ENCODE measurements around the gene RERE. TPM values are rescaled to one million over a fixed set of nuclear protein-coding genes. Genes with fewer than 3 reads are reported as not detected.

Gene RERE
- total RNA-seq, 1 donor from 2014 or later = 88.5 TPM

DNA sequence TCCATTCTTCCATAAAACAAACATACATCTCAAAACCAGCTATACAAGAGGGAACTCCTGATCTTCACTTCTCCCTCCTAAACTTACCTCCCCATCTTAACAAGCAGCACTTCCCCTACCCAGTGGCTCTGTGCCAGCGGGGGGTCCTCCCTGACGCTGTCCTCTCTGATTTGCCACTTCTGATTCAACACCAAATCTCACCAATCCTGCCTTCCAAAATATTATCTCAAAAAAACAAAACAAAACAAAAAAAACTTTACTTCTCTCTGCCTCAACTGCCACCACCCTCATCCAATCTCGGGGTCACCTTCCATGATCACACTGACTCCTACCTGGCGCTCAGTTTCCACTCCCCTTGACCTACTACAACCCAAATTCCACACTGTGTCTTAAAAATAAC is 426.7 kb downstream of the RERE start:
- TF ChIP-seq, protein P1, sequence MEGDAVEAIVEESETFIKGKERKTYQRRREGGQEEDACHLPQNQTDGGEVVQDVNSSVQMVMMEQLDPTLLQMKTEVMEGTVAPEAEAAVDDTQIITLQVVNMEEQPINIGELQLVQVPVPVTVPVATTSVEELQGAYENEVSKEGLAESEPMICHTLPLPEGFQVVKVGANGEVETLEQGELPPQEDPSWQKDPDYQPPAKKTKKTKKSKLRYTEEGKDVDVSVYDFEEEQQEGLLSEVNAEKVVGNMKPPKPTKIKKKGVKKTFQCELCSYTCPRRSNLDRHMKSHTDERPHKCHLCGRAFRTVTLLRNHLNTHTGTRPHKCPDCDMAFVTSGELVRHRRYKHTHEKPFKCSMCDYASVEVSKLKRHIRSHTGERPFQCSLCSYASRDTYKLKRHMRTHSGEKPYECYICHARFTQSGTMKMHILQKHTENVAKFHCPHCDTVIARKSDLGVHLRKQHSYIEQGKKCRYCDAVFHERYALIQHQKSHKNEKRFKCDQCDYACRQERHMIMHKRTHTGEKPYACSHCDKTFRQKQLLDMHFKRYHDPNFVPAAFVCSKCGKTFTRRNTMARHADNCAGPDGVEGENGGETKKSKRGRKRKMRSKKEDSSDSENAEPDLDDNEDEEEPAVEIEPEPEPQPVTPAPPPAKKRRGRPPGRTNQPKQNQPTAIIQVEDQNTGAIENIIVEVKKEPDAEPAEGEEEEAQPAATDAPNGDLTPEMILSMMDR (IDR thresholded peaks at IDR 0.05) = no peak
- H3K4me1 ChIP-seq = peaks cover 40% of the 10 kb centered on the region
- ATAC-seq = no peak
- intact Hi-C loops (cut with DNase I) = no loop called here
- DNase-seq = no peak
- no peaks in the 10 kb centered on the region for H3K27me3 ChIP-seq (ENCODE audit: low read depth)
- H3K27ac ChIP-seq = no peak overlapping the region
- H3K36me3 ChIP-seq = peaks cover 9% of the 10 kb centered on the region
- no peaks in the 10 kb centered on the region for H3K9me3 ChIP-seq
- no peak overlapping the region for H3K4me3 ChIP-seq

DNA sequence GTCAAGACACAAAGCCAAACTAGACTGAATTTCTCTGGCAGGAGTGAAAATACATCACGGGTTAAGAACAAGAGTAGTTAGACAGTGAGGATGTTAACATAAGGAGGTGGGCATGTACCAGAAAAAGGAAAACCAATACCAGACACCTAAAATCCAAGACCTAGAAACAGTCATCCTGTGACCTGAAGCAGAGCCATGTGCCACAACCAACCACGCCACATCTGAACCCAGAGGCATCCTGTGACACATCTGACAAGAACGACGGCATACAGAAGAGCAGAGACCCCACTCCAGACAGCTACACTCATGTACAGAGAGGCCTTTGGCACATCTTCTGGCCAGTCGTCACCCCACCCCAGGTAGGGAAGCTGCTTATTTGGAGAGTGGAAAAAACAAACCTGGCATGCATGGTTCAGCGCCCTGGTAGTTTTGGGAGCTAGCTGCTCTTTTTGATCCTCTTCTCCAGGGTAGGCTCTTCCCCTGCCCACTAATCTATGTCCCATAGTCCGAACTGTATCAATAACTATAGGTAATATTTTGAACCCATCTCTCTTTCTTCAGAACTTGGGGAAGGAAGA is 427.4 kb downstream of the RERE start:
- peaks cover 38% of the 10 kb centered on the region for H3K4me1 ChIP-seq
- no peak overlapping the region for H3K4me3 ChIP-seq
- no peaks in the 10 kb centered on the region for H3K9me3 ChIP-seq
- no peak overlapping the region for H3K27ac ChIP-seq
- intact Hi-C loops (cut with DNase I) = no loop called here
- ATAC-seq (no peak), DNase-seq (no peak)
- TF ChIP-seq, protein P1 (IDR thresholded peaks at IDR 0.05) = no peak
- H3K27me3 ChIP-seq (ENCODE audit: low read depth) = no peaks in the 10 kb centered on the region
- peaks cover 9% of the 10 kb centered on the region for H3K36me3 ChIP-seq

DNA sequence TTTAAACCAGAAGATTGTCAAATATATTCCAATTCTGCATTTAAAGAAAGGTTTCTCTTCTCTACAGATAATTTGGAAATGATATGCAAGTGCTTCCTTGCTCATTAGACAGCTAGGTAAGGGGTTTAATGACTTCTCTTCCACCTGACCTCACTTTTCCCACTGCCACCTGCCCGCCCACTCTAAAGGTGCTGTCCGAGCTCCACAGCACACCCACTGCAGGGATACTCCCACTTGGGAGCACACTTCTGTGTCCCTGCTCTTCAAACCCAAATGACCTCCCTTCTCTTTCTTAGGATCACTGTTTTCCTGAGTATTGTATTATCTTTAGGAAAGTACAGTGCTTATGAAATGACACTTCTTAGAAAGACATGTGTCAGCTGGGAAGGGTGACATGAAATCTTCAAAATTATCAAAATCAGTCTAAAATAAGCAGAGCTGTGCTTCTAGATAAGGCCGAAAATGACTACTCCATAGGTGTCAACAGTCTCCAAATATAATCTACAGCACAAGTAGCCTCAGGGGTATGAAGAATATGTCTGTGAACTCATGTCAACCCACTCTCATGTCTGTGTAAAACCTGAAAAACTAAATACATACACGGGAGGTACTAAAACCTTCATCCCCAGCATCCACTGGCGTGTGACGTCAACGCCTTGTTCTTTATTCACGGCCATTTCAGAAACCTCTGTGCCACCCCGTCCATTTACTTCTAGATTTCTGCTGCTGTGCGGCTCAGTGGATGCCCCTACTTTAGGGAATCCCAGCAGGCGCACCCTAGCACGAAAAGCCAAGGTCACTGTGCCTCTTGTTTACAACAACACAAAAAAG is 428.5 kb downstream of the RERE start:
- TF ChIP-seq, protein P1 (IDR thresholded peaks at IDR 0.05) = no peak
- ATAC-seq = no peak

DNA sequence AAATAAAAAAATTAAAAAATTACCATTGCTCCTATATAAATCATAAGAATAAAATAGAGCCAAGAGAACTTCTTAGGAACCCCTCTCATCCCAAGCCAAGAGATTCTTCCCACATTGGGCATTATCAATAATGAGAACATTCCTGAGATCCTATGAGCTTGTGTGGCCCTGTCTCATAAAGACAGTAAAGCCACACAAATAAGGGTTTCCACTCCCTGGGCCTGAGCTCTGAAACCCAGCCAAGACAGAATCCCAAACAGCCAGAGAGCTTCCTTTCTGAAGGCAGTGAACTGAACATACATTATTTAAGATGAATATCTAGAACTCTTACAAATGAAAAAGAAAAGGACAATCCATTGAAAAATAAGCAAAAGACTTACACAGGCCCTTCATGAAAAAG is 431.2 kb downstream of the RERE start:
- peaks cover 46% of the 10 kb centered on the region for H3K4me1 ChIP-seq
- TF ChIP-seq, protein P1 (IDR thresholded peaks at IDR 0.05) = no peak
- H3K27me3 ChIP-seq (ENCODE audit: low read depth) = no peaks in the 10 kb centered on the region
- intact Hi-C loops (cut with DNase I) = no loop called here
- no peak overlapping the region for H3K27ac ChIP-seq
- H3K36me3 ChIP-seq = peaks cover 17% of the 10 kb centered on the region
- DNase-seq (no peak), ATAC-seq (no peak)
- no peaks in the 10 kb centered on the region for H3K9me3 ChIP-seq
- no peak overlapping the region for H3K4me3 ChIP-seq

More for the DNA sequence above, 428.5 kb downstream of the RERE start:
- Histone ChIP-seq H3K36me3 (peaks cover 11% of the 10 kb centered on the region), H3K27me3 (ENCODE audit: low read depth) (no peaks in the 10 kb centered on the region), H3K4me1 (peaks cover 43% of the 10 kb centered on the region), H3K27ac (no peak overlapping the region), H3K4me3 (no peak overlapping the region), H3K9me3 (no peaks in the 10 kb centered on the region)
- intact Hi-C loops (cut with DNase I) = no loop called here
- no peak for DNase-seq

DNA sequence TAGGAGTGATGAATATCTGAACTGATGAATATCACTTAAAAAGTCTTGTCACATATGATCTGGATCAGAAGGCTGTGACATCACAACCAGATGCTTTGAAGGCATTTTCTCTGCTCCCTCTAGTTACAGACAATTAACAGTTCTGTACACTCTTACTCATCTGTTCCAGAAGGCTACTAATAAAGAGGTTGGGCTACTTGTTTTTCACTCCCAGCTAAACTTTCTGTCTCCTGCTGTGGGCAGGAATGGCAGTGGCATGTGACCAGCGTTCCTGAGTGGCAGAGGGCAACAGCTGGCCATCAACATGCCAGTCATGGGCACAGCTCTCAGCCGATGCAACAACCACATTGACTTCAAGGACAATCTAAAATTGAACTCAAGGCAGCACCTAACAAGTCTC is 432.9 kb downstream of the RERE start:
- TF ChIP-seq, protein P1 (IDR thresholded peaks at IDR 0.05) = no peak
- peaks cover 26% of the 10 kb centered on the region for H3K36me3 ChIP-seq
- ATAC-seq (no peak), DNase-seq (no peak)
- H3K4me3 ChIP-seq = no peak overlapping the region
- peaks cover 60% of the 10 kb centered on the region for H3K4me1 ChIP-seq
- no peaks in the 10 kb centered on the region for H3K27me3 ChIP-seq (ENCODE audit: low read depth)
- no peaks in the 10 kb centered on the region for H3K9me3 ChIP-seq
- intact Hi-C loops (cut with DNase I) = no loop called here
- no peak overlapping the region for H3K27ac ChIP-seq

Data from lower lobe of right lung (tissue), 2 donors.